Omental fat pad (tissue), 4 donors: ENCODE data around the gene ZNF683. TPM values are rescaled to one million over a fixed set of nuclear protein-coding genes. Genes with fewer than 3 reads are reported as not detected.
A peak's percentile ranks its signal among the peaks of the same experiment; 100 is the strongest.

Source experiments
- ATAC-seq: fragments of 150-250 bp; one replicate; pipeline ENCODE4 v1.9.1; 2016; ENCODE audit warnings: mild to moderate bottlenecking, moderate library complexity; ENCODE audit not compliant: low FRiP score
- DNase-seq: peaks from one replicate; pipeline ENCODE4 v3.0.0-alpha.2; 2019; ENCODE audit warnings: low spot score
- total RNA-seq, 4 donors: library from RNA; depleted of rRNA; stranded (reverse); fragments of >200 nt; gene quantifications; one replicate each; pipeline ENCODE4 v1.1.0, GENCODE V29; 2016
- TF ChIP-seq, protein P1 (sequence below), 3 donors: fragments of 450-650 bp; IDR thresholded peaks; one replicate each; pipeline ENCODE4 v1.5.1; 2016 to 2017; ENCODE audit warnings: antibody characterized with exemption in 3 of 3, mild to moderate bottlenecking in 3 of 3, moderate library complexity in 2 of 3

Gene ZNF683
- total RNA-seq, 4 donors from 2014 or later, result not detected

DNA sequence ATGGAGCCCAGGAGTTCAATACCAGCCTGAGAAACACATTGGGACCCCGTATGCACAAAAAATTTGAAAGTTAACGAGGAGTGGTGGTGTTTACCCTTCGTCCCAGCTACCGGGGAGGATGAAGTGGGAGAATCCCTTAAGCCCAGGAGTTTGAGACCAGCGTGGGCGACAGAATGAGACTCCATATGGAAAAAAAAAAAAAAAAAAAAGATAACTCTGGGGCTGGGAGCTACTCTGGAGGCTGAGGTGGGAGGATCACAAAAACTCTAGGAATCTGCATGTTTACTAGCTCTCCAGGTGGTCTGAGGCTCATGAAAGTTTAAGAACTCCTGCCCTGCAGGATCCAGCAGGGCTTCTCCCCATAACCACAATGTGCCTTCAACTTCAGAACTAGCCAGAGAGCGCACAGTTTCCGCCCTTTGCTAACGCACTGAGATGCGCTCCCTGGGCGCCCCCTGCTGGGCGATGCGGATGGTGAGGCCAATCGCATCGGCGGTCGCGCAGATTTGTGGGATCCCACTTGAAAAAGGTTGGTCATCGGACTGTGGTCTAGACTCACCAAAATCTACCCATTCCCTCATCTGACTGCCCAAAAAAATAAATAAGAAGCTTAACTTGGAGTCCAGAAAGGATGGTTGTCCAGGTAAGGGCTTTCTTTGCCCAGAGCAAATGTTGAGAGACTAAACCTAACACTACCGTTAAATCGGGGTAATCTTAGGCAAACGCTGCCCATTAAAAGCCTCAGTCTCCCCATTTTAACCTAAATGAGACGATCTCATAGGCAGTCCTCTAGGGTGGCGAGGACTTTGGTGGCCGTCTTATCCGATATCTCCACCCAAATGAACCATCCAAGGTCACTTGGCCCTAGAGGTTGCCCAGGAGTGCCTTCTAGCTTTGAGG lies 8.8 kb downstream of the ZNF683 start:
- ATAC-seq (no peak), DNase-seq (peak; percentile 64)
- TF ChIP-seq, protein P1, sequence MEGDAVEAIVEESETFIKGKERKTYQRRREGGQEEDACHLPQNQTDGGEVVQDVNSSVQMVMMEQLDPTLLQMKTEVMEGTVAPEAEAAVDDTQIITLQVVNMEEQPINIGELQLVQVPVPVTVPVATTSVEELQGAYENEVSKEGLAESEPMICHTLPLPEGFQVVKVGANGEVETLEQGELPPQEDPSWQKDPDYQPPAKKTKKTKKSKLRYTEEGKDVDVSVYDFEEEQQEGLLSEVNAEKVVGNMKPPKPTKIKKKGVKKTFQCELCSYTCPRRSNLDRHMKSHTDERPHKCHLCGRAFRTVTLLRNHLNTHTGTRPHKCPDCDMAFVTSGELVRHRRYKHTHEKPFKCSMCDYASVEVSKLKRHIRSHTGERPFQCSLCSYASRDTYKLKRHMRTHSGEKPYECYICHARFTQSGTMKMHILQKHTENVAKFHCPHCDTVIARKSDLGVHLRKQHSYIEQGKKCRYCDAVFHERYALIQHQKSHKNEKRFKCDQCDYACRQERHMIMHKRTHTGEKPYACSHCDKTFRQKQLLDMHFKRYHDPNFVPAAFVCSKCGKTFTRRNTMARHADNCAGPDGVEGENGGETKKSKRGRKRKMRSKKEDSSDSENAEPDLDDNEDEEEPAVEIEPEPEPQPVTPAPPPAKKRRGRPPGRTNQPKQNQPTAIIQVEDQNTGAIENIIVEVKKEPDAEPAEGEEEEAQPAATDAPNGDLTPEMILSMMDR (IDR thresholded peaks at IDR 0.05), result peak in 2 of 3 donors; percentile 49 to 69

DNA sequence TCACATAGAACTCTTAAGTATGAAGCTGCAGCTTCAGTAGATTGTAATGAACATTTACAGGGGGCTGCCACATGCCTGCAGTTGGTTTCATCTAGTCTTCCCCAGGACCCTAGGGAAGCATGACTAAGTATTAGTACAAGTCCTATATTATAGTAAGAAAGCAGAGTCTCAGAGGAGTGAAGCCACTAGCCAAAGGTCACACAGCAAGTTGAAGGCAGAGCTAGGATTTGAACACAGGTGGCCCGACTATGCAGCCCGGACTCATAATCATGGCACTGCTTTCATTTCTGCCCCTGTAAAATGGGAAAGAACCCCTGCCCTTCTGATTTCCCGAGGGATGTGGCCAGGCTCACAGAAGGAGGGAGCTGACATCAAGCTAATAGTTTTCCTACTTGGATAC lies 10.2 kb downstream of the ZNF683 start:
- no peak for ATAC-seq
- TF ChIP-seq, protein P1 (IDR thresholded peaks at IDR 0.05), result no peak
- no peak for DNase-seq

DNA sequence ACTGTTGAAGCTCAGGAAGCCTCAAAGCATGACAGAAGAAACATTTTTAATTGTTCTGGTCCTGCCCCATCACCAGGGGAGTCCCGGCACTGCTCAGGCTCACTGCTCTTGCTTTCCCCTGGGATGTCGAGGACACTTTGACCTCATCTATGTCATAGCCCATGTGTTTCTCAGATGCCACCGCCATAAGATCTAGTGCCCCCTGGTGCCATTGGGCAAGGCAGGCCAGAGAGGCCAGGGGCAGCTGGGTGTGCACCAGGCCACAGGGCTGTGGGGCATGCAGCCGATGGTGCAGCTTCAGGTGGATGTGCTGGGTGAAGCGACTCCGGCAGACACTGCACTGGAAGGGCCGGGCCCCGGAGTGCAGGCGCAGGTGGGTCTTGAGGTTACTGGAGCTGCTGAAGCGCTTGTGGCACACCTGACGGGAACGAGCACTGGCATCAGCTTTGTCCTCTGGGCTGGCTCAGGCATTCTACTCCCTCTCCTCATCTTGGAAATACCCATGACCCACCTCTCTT lies 10.9 kb downstream of the ZNF683 start:
- no peak for DNase-seq
- no peak for ATAC-seq
- TF ChIP-seq, protein P1 (IDR thresholded peaks at IDR 0.05), result no peak

DNA sequence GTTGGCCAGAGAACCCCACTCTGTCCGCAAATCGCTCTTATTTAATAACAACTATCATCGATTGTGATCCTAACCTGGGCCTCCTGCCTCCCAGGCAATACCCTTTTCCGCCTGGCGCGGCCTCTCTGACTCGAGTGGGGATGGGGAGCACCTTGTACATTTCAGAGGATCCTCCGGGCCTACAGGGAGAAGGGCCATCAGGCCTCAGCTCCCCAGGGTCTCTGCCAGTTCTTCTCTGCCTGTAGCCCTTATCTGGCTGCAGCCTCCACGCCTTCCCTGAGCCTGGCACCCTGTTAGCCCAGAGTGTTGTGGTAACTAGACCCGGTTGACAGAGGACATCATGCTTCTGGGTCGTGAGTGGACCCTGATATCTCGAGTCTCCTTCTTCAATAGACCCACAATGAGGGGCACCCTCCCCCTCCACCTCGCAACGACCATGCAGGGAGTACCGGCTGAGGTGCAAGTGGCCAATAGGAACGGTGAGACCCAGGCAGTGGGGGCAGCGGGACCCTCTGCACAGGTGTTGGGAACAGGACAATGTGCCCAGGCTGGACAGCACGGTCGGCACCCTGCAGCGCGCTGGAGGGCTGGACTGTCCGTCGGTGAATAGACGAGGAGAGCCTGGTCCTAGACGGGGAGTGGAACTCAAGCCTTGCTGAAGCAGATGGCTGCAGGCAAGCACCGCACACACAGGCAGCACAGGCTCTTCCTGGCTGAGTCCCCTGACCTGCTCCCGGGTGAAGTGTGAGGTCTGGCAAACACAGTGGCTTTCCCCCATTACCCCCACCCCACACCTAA lies 11.5 kb downstream of the ZNF683 start:
- TF ChIP-seq, protein P1 (IDR thresholded peaks at IDR 0.05), result no peak
- ATAC-seq, result no peak
- DNase-seq, result no peak

DNA sequence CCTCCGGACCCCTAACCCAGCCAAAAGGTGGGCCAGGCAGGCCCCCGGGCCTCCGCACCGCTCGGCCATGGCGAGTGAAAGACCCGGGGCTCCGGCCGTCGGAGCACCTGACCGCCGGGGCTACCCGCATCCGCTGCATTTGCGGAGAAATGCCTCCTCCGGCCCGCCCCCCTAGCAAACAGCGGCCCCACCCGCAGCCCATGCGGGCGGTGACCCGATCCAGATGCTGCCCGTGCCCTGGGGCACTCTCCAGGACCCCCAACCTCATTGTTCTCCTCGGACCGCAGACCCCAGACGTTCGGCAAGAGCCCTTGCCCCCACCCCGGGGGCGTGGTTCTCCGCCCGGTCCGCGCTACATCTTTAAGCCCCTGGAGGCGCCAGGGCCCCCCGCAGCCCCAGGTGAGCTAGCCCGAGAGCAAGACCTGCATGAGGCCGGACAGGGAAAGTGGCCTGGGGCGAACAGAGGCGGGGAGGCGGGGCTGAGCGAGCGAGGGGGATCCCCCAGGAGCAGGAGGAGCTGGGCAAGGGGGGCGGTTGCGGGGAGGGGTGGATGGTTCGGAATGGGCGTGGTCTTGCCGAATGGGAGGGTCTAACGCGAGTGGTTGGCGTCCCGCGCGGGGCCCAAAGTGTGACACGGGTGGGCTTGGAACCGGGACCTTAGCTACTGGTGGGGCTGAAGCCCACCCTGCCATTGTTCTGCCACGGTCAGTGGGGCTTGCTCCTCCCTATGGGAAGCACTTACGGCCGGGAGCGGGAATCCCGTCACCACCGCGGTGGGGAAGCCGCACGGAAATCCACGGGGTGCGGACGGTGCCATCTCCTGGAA lies 12.4 kb downstream of the ZNF683 start:
- peak; percentile 58 for ATAC-seq
- TF ChIP-seq, protein P1 (IDR thresholded peaks at IDR 0.05), result no peak
- DNase-seq, result no peak
